Stimulated activated memory B cell treated with anti-CD40 and anti-IgM and Interleukin-4, amounts not matched to agents 10 μg/mL and 1 μg/mL and 100 μg/mL, for 72 hours (primary cell): ENCODE data around the gene PIF1.
"Not testable (repeated sequence)": the region's sequence is repeated elsewhere in the genome, so short reads cannot be mapped to it uniquely, and the experiment has no call there.

ENCODE experiments used
- ATAC-seq: fragments of 150-1000 bp; cut with Tn5 transposase; 2 replicates; pipeline ENCODE4 v1.10.0; 2021
- H3K27ac Mint-ChIP-seq: one replicate; pipeline ENCODE4 v1.8.0; 2022; ENCODE audit warnings: mild to moderate bottlenecking, mixed read lengths
- H3K27me3 Mint-ChIP-seq: one replicate; pipeline ENCODE4 v1.8.0; 2022; ENCODE audit warnings: mixed read lengths
- H3K36me3 Mint-ChIP-seq: one replicate; pipeline ENCODE4 v1.8.0; 2022; ENCODE audit warnings: mixed read lengths
- H3K4me1 Mint-ChIP-seq: one replicate; pipeline ENCODE4 v1.8.0; 2022; ENCODE audit warnings: mixed read lengths
- H3K4me3 Mint-ChIP-seq: one replicate; pipeline ENCODE4 v1.8.0; 2022; ENCODE audit warnings: mild to moderate bottlenecking, moderate library complexity, mixed read lengths
- H3K9me3 Mint-ChIP-seq: one replicate; pipeline ENCODE4 v1.8.0; 2022; ENCODE audit warnings: mixed read lengths

The PIF1 gene

GRCh38 chr15:64841344-64842095 is 16.1 kb upstream of the PIF1 start, which contains the start of gene PLEKHO2:
Gene PLEKHO2 (plus strand): TSS chr15:64841915. CDS start chr15:64842017, 102 bp downstream.
- peak; percentile 91 for ATAC-seq
- Mint-ChIP-seq H3K4me1 (peaks cover 65% of the 10 kb centered on the region), H3K27ac (peak within 1 kb of the TSS; percentile 76), H3K4me3 (peak within 1 kb of the TSS; percentile 96), H3K27me3 (no peaks in the 10 kb centered on the region), H3K36me3 (peaks cover 6% of the 10 kb centered on the region), H3K9me3 (no peaks in the 10 kb centered on the region)

- peaks cover 65% of the 10 kb centered on the region for H3K4me1 Mint-ChIP-seq
- ATAC-seq, result no peak
- H3K27ac Mint-ChIP-seq, result peak overlapping the region; percentile 76
- peak overlapping the region; percentile 96 for H3K4me3 Mint-ChIP-seq
- no peaks in the 10 kb centered on the region for H3K9me3 Mint-ChIP-seq
- peaks cover 6% of the 10 kb centered on the region for H3K36me3 Mint-ChIP-seq
- no peaks in the 10 kb centered on the region for H3K27me3 Mint-ChIP-seq
Observed at GRCh38 chr15:64841060-64841343, 15.6 kb upstream of the PIF1 start.

GRCh38 chr15:64837502-64837901 is 12.1 kb upstream of the PIF1 start:
- no peaks in the 10 kb centered on the region for H3K9me3 Mint-ChIP-seq

GRCh38 chr15:64836023-64836536 is 10.6 kb upstream of the PIF1 start:
- Mint-ChIP-seq H3K36me3 (no peaks in the 10 kb centered on the region), H3K27me3 (no peaks in the 10 kb centered on the region), H3K4me1 (peaks cover 33% of the 10 kb centered on the region), H3K4me3 (peak overlapping the region; percentile 75), H3K9me3 (no peaks in the 10 kb centered on the region), H3K27ac (peak overlapping the region; percentile 15)
- no peak for ATAC-seq

More at GRCh38 chr15:64837502-64837901, 12.1 kb upstream of the PIF1 start:
- no peak for ATAC-seq
- Mint-ChIP-seq H3K4me3 (no peak overlapping the region), H3K4me1 (peaks cover 38% of the 10 kb centered on the region), H3K27me3 (no peaks in the 10 kb centered on the region), H3K27ac (peak overlapping the region; percentile 23), H3K36me3 (no peaks in the 10 kb centered on the region)

GRCh38 chr15:64833690-64834089 is 8.2 kb upstream of the PIF1 start:
- H3K4me1 Mint-ChIP-seq, result peaks cover 23% of the 10 kb centered on the region
- H3K27ac Mint-ChIP-seq, result no peak overlapping the region
- ATAC-seq, result no peak
- H3K27me3 Mint-ChIP-seq, result no peaks in the 10 kb centered on the region
- no peaks in the 10 kb centered on the region for H3K36me3 Mint-ChIP-seq
- no peaks in the 10 kb centered on the region for H3K9me3 Mint-ChIP-seq
- no peak overlapping the region for H3K4me3 Mint-ChIP-seq

GRCh38 chr15:64828985-64829384 is 3.5 kb upstream of the PIF1 start:
- peaks cover 24% of the 10 kb centered on the region for H3K4me1 Mint-ChIP-seq
- ATAC-seq, result no peak
- H3K27ac Mint-ChIP-seq, result no peak overlapping the region

GRCh38 chr15:64824929-64825430 is 467 bp downstream of the PIF1 start:
- ATAC-seq, result no peak
- Mint-ChIP-seq H3K36me3 (no peaks in the 10 kb centered on the region), H3K4me1 (peaks cover 39% of the 10 kb centered on the region), H3K27ac (peak overlapping the region; percentile 68), H3K4me3 (peak overlapping the region; percentile 73), H3K9me3 (no peaks in the 10 kb centered on the region), H3K27me3 (no peaks in the 10 kb centered on the region)

More at GRCh38 chr15:64828985-64829384, 3.5 kb upstream of the PIF1 start:
- H3K27me3 Mint-ChIP-seq, result no peaks in the 10 kb centered on the region
- no peaks in the 10 kb centered on the region for H3K36me3 Mint-ChIP-seq
- H3K9me3 Mint-ChIP-seq, result no peaks in the 10 kb centered on the region
- no peak overlapping the region for H3K4me3 Mint-ChIP-seq

- ATAC-seq, result no peak
- no peak overlapping the region for H3K4me3 Mint-ChIP-seq
- no peaks in the 10 kb centered on the region for H3K9me3 Mint-ChIP-seq
- H3K36me3 Mint-ChIP-seq, result no peaks in the 10 kb centered on the region
- peaks cover 23% of the 10 kb centered on the region for H3K4me1 Mint-ChIP-seq
- H3K27me3 Mint-ChIP-seq, result no peaks in the 10 kb centered on the region
- H3K27ac Mint-ChIP-seq, result no peak overlapping the region
Observed at GRCh38 chr15:64816452-64816851, 9.0 kb downstream of the PIF1 start.

- H3K4me1 Mint-ChIP-seq, result peaks cover 37% of the 10 kb centered on the region
- H3K27me3 Mint-ChIP-seq, ATAC-seq, H3K36me3 Mint-ChIP-seq, H3K9me3 Mint-ChIP-seq, H3K4me3 Mint-ChIP-seq: not testable (repeated sequence)
- H3K27ac Mint-ChIP-seq, result peak overlapping the region; percentile 41
Observed at GRCh38 chr15:64814965-64815364, 10.5 kb downstream of the PIF1 start.

- H3K27me3 Mint-ChIP-seq, H3K36me3 Mint-ChIP-seq, ATAC-seq, H3K4me3 Mint-ChIP-seq, H3K9me3 Mint-ChIP-seq: not testable (repeated sequence)
- H3K4me1 Mint-ChIP-seq, result peaks cover 42% of the 10 kb centered on the region
- H3K27ac Mint-ChIP-seq, result peak overlapping the region; percentile 41
Observed at GRCh38 chr15:64814283-64814682, 11.2 kb downstream of the PIF1 start.

- peak; percentile 68 for ATAC-seq
- Mint-ChIP-seq H3K36me3 (no peaks in the 10 kb centered on the region), H3K27ac (peak overlapping the region; percentile 83), H3K4me3 (peak overlapping the region; percentile 33), H3K9me3 (no peaks in the 10 kb centered on the region), H3K27me3 (no peaks in the 10 kb centered on the region), H3K4me1 (peaks cover 42% of the 10 kb centered on the region)
Observed at GRCh38 chr15:64813075-64813474, 12.4 kb downstream of the PIF1 start.

GRCh38 chr15:64810497-64811326 is 14.7 kb downstream of the PIF1 start:
- H3K27ac Mint-ChIP-seq, result peak overlapping the region; percentile 83
- no peaks in the 10 kb centered on the region for H3K36me3 Mint-ChIP-seq
- H3K9me3 Mint-ChIP-seq, result no peaks in the 10 kb centered on the region
- peaks cover 42% of the 10 kb centered on the region for H3K4me1 Mint-ChIP-seq
- no peak overlapping the region for H3K4me3 Mint-ChIP-seq
- H3K27me3 Mint-ChIP-seq, result peaks cover 8% of the 10 kb centered on the region
- peak; percentile 14 for ATAC-seq

GRCh38 chr15:64809649-64810496 is 15.6 kb downstream of the PIF1 start:
- H3K4me3 Mint-ChIP-seq, result no peak overlapping the region
- no peaks in the 10 kb centered on the region for H3K9me3 Mint-ChIP-seq
- no peaks in the 10 kb centered on the region for H3K36me3 Mint-ChIP-seq
- ATAC-seq, result peak; percentile 52
- peaks cover 42% of the 10 kb centered on the region for H3K4me1 Mint-ChIP-seq
- peak overlapping the region; percentile 83 for H3K27ac Mint-ChIP-seq
- H3K27me3 Mint-ChIP-seq, result peaks cover 8% of the 10 kb centered on the region

GRCh38 chr15:64808785-64809453 is 16.5 kb downstream of the PIF1 start:
- Mint-ChIP-seq H3K4me3 (no peak overlapping the region), H3K27ac (no peak overlapping the region), H3K4me1 (peaks cover 42% of the 10 kb centered on the region), H3K36me3 (no peaks in the 10 kb centered on the region), H3K27me3 (peaks cover 8% of the 10 kb centered on the region), H3K9me3 (no peaks in the 10 kb centered on the region)
- ATAC-seq, result no peak
